ENCODE measurements around the gene CRYGN. TPM values are rescaled to one million over a fixed set of nuclear protein-coding genes. Genes with fewer than 3 reads are reported as not detected.

CRYGN gene
- total RNA-seq, 6 donors from 2014 or later, result 0.43 to 0.61 TPM; not detected in 4

DNA sequence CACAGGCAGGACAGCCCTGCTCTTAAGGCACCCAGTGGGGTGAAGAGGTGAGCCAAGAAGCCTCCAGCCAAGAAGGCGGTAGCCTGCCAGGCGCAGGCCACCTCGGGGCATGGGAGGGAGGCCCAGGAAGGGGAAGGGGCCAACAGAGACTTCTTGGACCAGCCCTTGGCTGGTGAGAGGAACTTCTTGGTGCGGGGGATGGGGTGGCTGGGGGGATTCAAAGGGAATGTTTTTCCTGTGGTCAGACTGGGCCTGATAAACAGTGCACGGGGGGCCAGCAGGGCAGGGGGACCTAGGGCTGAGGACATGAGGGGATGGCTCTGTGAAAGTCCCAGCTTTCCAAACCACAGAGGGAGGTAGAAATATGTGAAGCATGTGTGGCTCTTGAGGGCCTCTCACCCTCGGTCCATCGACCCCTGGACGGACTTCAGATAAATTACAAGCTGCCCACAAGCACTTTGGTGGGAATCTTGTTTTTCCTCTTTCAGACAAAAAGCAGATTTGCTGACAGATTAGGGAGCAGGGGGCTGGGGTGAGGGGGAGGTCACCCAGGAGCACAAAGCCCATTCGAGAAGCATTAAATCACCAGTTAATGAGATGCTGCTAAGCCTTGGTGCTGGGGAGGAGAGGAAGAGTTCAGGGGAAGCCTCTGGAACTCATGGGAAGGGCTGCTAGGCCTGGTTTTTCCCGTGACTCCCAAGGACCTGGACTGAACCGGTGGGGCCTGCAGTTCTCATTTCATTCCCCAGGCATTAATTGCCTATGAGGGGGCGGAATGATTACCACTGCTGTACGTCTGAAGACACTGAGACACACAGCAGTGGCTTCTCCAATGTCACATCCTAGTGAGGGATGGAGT is 11.3 kb downstream of the CRYGN start:
- Histone ChIP-seq H3K4me1 (peaks cover 22 to 45% (median 34%) of the 10 kb centered on the region in 4 donors), H3K27me3 (no peaks in the 10 kb centered on the region), H3K27ac (peak overlapping the region; percentile 51 to 63 (median 60)), H3K4me3 (no peak overlapping the region), H3K36me3 (no peaks in the 10 kb centered on the region), H3K9me3 (no peaks in the 10 kb centered on the region)
- no peak for TF ChIP-seq POLR2AphosphoS5 (IDR thresholded peaks at IDR 0.05)
- TF ChIP-seq, protein P1, sequence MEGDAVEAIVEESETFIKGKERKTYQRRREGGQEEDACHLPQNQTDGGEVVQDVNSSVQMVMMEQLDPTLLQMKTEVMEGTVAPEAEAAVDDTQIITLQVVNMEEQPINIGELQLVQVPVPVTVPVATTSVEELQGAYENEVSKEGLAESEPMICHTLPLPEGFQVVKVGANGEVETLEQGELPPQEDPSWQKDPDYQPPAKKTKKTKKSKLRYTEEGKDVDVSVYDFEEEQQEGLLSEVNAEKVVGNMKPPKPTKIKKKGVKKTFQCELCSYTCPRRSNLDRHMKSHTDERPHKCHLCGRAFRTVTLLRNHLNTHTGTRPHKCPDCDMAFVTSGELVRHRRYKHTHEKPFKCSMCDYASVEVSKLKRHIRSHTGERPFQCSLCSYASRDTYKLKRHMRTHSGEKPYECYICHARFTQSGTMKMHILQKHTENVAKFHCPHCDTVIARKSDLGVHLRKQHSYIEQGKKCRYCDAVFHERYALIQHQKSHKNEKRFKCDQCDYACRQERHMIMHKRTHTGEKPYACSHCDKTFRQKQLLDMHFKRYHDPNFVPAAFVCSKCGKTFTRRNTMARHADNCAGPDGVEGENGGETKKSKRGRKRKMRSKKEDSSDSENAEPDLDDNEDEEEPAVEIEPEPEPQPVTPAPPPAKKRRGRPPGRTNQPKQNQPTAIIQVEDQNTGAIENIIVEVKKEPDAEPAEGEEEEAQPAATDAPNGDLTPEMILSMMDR (IDR thresholded peaks at IDR 0.05), result no peak
- TF ChIP-seq POLR2A (IDR thresholded peaks at IDR 0.05), result no peak
- no peak for TF ChIP-seq EP300 (IDR thresholded peaks at IDR 0.05)
- ATAC-seq (ENCODE audit: low FRiP score in 2 of 2) (peak; percentile 13 to 17), DNase-seq (peak in 1 of 2 donors; percentile 52)
- 26 to 37% methylated on average over 12 to 13 of the region's 13 CpGs for WGBS, 2 donors

DNA sequence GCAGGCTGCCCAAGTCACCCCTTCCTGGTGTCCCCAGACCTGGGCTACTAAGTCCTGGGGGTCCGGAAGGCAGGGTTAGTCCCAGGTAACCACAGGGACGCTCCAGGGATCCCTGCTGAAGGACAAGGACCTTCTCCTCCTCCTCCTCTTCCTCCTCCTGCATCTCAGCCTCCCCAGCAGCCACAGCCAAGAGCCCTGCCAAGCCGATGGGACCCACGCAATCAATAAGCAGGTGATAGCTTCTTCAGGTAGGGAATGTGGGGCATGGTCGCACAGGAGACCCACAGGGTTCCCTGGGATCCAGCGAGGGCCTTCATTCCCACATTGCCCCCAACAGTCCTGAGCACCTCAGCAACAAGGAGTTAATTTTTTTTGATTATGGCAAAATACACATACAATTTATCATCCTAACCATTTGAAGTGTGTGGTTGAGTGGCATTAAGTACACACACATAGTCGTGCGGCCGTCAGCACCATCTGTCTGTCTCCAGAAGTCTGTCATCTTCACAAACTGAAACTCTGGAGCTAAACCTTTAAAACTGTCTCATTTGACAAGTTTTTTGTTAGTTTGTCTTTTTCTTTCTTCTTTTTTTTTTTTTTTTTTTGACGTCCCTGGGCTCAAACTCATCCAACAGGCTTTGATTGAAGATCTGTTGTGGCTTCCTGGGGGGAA is 12.1 kb downstream of the CRYGN start:
- Histone ChIP-seq H3K27me3 (no peaks in the 10 kb centered on the region), H3K27ac (peak overlapping the region; percentile 51 to 64 (median 60)), H3K4me3 (no peak overlapping the region), H3K4me1 (peaks cover 22 to 45% (median 34%) of the 10 kb centered on the region in 4 donors), H3K36me3 (no peaks in the 10 kb centered on the region), H3K9me3 (no peaks in the 10 kb centered on the region)
- DNase-seq (no peak), ATAC-seq (ENCODE audit: low FRiP score in 2 of 2) (no peak)
- 59 to 61% methylated on average over 9 of the region's 10 CpGs for WGBS, 2 donors
- no peak for TF ChIP-seq POLR2AphosphoS5 (IDR thresholded peaks at IDR 0.05)
- TF ChIP-seq, protein P1 (IDR thresholded peaks at IDR 0.05), result no peak
- TF ChIP-seq EP300 (IDR thresholded peaks at IDR 0.05), result no peak
- TF ChIP-seq POLR2A (IDR thresholded peaks at IDR 0.05), result no peak

DNA sequence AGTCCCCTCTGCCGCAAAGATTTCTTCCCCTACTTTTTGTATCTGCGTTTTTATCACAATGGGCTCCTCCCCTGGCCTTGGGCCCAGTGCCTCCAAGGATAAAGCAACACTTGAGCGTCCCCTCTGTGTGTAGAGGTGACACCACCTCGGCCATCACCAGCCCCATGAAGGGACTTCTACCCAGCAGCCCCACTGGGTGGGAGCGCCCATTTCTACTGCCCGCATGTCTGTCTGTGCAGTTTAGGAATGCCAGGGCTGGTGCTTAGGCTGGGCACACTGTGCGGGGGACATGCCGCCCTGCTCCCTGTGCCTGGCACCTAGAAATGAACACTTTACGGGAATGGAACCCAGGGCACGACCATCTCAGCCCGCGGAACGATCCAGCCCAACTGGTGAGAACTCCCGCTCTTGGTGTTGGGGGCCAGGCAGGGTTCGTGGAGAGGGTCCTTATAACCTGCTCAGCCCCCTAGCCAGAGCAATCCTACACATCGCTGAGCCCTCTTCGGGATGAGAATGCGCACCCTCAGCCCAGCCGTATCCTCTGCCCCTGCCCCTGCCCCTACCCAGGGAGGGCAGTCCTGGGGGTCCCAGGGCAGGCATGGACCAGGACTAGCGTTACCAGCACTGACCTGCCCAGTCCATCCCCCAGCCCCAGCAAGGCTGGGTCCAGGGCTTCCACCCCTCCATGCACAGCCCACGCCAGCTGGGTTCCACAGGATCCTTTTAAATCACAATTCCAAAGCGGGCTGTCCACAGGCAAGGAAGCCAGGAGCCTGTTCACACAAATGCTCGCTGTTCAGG is 12.8 kb downstream of the CRYGN start:
- Histone ChIP-seq H3K9me3 (peaks cover 0 to 3% (median 0%) of the 10 kb centered on the region in 4 donors), H3K27ac (peak overlapping the region in 3 of 4 donors; percentile 20 to 64 (median 58)), H3K4me1 (peaks cover 22 to 45% (median 34%) of the 10 kb centered on the region in 4 donors), H3K36me3 (no peaks in the 10 kb centered on the region), H3K4me3 (no peak overlapping the region), H3K27me3 (no peaks in the 10 kb centered on the region)
- ATAC-seq (ENCODE audit: low FRiP score in 2 of 2), result no peak
- 52 to 85% methylated on average over 5 to 22 of the region's 23 CpGs for WGBS, 2 donors
- TF ChIP-seq, protein P1 (IDR thresholded peaks at IDR 0.05), result no peak
- TF ChIP-seq EP300 (IDR thresholded peaks at IDR 0.05) (no peak), POLR2AphosphoS5 (IDR thresholded peaks at IDR 0.05) (no peak), POLR2A (IDR thresholded peaks at IDR 0.05) (no peak)
- DNase-seq, result peak in 1 of 2 donors; percentile 49

DNA sequence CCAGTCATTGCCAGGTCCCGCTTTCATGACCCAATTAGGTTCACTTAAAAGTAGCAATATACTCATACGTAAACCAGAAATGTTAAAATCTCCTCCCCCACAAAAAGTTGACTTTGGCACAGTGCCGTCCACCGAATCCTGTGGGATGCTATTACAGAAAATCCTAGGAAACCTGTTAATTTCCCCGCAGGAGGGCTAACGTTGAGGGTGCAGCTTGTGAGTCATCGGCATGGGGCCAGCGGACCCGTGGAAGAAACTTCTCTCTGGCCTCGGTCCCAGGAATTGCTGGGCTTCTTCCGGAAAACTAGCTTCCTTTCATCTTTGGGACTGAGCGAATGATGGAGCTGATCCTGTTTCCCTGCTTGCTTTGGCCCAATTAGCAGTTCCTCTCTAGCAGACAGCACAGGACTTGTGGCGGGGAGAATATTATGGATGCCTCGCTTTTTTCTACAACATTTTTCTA is 13.5 kb downstream of the CRYGN start:
- Histone ChIP-seq H3K4me1 (peaks cover 22 to 45% (median 34%) of the 10 kb centered on the region in 4 donors), H3K27me3 (no peaks in the 10 kb centered on the region), H3K4me3 (no peak overlapping the region), H3K36me3 (no peaks in the 10 kb centered on the region), H3K27ac (peak overlapping the region; percentile 20 to 64 (median 48)), H3K9me3 (peaks cover 0 to 3% (median 0%) of the 10 kb centered on the region in 4 donors)
- DNase-seq (peak in 1 of 2 donors; percentile 47), ATAC-seq (ENCODE audit: low FRiP score in 2 of 2) (peak in 1 of 2 donors; percentile 75)
- 48 to 53% methylated on average over 14 of the region's 14 CpGs for WGBS, 2 donors
- no peak for TF ChIP-seq POLR2A (IDR thresholded peaks at IDR 0.05)
